HCT116 (cell line): Measurements from ENCODE around the gene CD84. TPM values are rescaled to one million over a fixed set of nuclear protein-coding genes. Genes with fewer than 3 reads are reported as not detected.

ENCODE experiments used
- ATAC-seq: fragments of 200-7000 bp; cut with Tn5 transposase; 2 replicates; pipeline ENCODE4 v1.9.1; 2020; ENCODE audit warnings: mild to moderate bottlenecking, moderate library complexity
- BruUV-seq: library from RNA; stranded (reverse); fragments of 400-500 nt; replicated peaks from 2 replicates; lab custom pipeline; 2021; lab: Mats Ljungman, UMichigan
- CTCF ChIA-PET: fragments of 300-600 bp; sonication (Branson Sonifier 250); formaldehyde crosslinking; loops from one replicate; lab custom pipeline; 2021; ENCODE audit warnings: antibody characterized with exemption; lab: Charles Lee
- POLR2A ChIA-PET: fragments of 300-600, 350-600 bp; sonication (Branson Sonifier 250); formaldehyde crosslinking; loops from one replicate; lab custom pipeline; 2021; ENCODE audit warnings: antibody characterized with exemption; lab: Charles Lee
- RAD21 ChIA-PET, 2 experiments: fragments of 300-600 bp; sonication (Branson Sonifier 250); formaldehyde crosslinking; loops; one replicate each; lab custom pipeline; 2023; ENCODE audit warnings: low total read pairs in 2 of 2; ENCODE audit not compliant: uncharacterized antibody in 2 of 2, unreplicated experiment in 2 of 2, low non-redundant PET in 1 of 2; lab: Charles Lee
- DNase-seq: peaks from one replicate; pipeline ENCODE4 v3.0.0-alpha.2; 2010; ENCODE audit warnings: low read depth, low spot score
- H2AFZ ChIP-seq: fragments of 200-600 bp; shearing (Covaris generic), sonication (generic); 2 replicates; pipeline ENCODE4 v1.6.1; 2017; ENCODE audit warnings: low read depth, mixed run types, mixed read lengths, antibody characterized with exemption, low read length; ENCODE audit not compliant: poor library complexity, severe bottlenecking
- H3K27ac ChIP-seq: 2 replicates; pipeline ENCODE4 v1.5.1; 2012; ENCODE audit warnings: low read depth, low read length
- H3K27me3 ChIP-seq: fragments of 200-600 bp; sonication (generic); 2 replicates; pipeline ENCODE4 v1.6.1; 2016; ENCODE audit warnings: mixed run types, low read length, mixed read lengths; ENCODE audit not compliant: insufficient read depth
- H3K36me3 ChIP-seq, 2 experiments: fragments of 200-500 bp in 1 of 2; fragments of 200-600 bp in 1 of 2; sonication (Bioruptor generic) in 1 of 2; sonication (generic) in 1 of 2; 2 replicates each; pipeline versions ENCODE4 v1.5.1 to v1.6.1; 2014 to 2016; ENCODE audit warnings: low read length in 2 of 2, inconsistent platforms in 1 of 2, mixed read lengths in 1 of 2, mixed run types in 1 of 2; ENCODE audit not compliant: insufficient read depth in 2 of 2, control insufficient read depth in 1 of 2
- H3K4me1 ChIP-seq, 2 experiments: fragments of 200-600 bp in 1 of 2; sonication (generic) in 1 of 2; 2 replicates each; pipeline versions ENCODE4 v1.5.1 to v1.6.1; 2012 to 2017; ENCODE audit warnings: low read length in 2 of 2, inconsistent platforms in 1 of 2, mild to moderate bottlenecking in 1 of 2, mixed read lengths in 1 of 2, mixed run types in 1 of 2, moderate library complexity in 1 of 2; ENCODE audit not compliant: insufficient read depth in 2 of 2, control insufficient read depth in 1 of 2
- H3K4me2 ChIP-seq: fragments of 200-600 bp; sonication (generic); 2 replicates; pipeline ENCODE4 v1.6.1; 2017; ENCODE audit warnings: mixed run types, low read length, mixed read lengths
- H3K4me3 ChIP-seq, 2 experiments: fragments of 200-600 bp in 1 of 2; sonication (generic) in 1 of 2; replicated peaks in 1 of 2; 2 replicates each; pipeline ENCODE4 v1.5.1; 2011 to 2016; ENCODE audit warnings: low read length in 2 of 2, control low read depth in 1 of 2, low read depth in 1 of 2, mild to moderate bottlenecking in 1 of 2, mixed read lengths in 1 of 2, mixed run types in 1 of 2
- H3K79me2 ChIP-seq: fragments of 200-600 bp; sonication (generic); 2 replicates; pipeline ENCODE4 v1.6.1; 2017; ENCODE audit warnings: mild to moderate bottlenecking, mixed run types, low read length, moderate library complexity, mixed read lengths; ENCODE audit not compliant: insufficient read depth
- H3K9ac ChIP-seq: fragments of 200-600 bp; sonication (generic); 2 replicates; pipeline ENCODE4 v1.6.1; 2016; ENCODE audit warnings: low read length, mixed read lengths
- H3K9me2 ChIP-seq: fragments of 200-600 bp; sonication (generic), shearing (Covaris generic); 2 replicates; pipeline ENCODE4 v1.6.1; 2017; ENCODE audit warnings: mixed run types, mild to moderate bottlenecking, moderate library complexity; ENCODE audit not compliant: insufficient read depth
- H3K9me3 ChIP-seq, 2 experiments: fragments of 200-500 bp in 1 of 2; fragments of 200-600 bp in 1 of 2; sonication (Bioruptor generic) in 1 of 2; sonication (generic) in 1 of 2; 2 replicates each; pipeline ENCODE4 v1.6.1; 2014 to 2017; ENCODE audit warnings: low read length in 2 of 2, mixed read lengths in 2 of 2, inconsistent platforms in 1 of 2, low read depth in 1 of 2, mild to moderate bottlenecking in 1 of 2, mixed run types in 1 of 2, moderate library complexity in 1 of 2; ENCODE audit not compliant: control insufficient read depth in 1 of 2, insufficient read depth in 1 of 2
- H4K20me1 ChIP-seq: fragments of 200-600 bp; sonication (generic), shearing (Covaris generic); 2 replicates; pipeline ENCODE4 v1.6.1; 2017; ENCODE audit warnings: mixed run types, mild to moderate bottlenecking, moderate library complexity; ENCODE audit not compliant: insufficient read depth
- ATF3 ChIP-seq: IDR thresholded peaks from 2 replicates; pipeline ENCODE4 v1.6.1; 2012
- EGR1 ChIP-seq: IDR thresholded peaks from 2 replicates; pipeline ENCODE4 v1.6.1; 2012; ENCODE audit warnings: low read depth
- ELF1 ChIP-seq: IDR thresholded peaks from 2 replicates; pipeline ENCODE4 v1.6.1; 2012; ENCODE audit warnings: low read depth, borderline replicate concordance
- POLR2A ChIP-seq: IDR thresholded peaks from 2 replicates; pipeline ENCODE4 v1.7.0; 2011; ENCODE audit warnings: borderline replicate concordance; ENCODE audit not compliant: insufficient read depth, insufficient read length; ENCODE audit errors: extremely low read depth
- POLR2AphosphoS5 ChIP-seq: IDR thresholded peaks from 2 replicates; pipeline ENCODE4 v1.6.1; 2011; ENCODE audit warnings: mild to moderate bottlenecking, low read depth, low read length, moderate library complexity
- SRF ChIP-seq: IDR thresholded peaks from 2 replicates; pipeline ENCODE4 v1.6.1; 2012; ENCODE audit warnings: low read depth
- TCF7L2 ChIP-seq: IDR thresholded peaks from 2 replicates; pipeline ENCODE4 v1.7.0; 2011; ENCODE audit warnings: borderline replicate concordance, inconsistent platforms; ENCODE audit not compliant: insufficient read depth, insufficient read length; ENCODE audit errors: extremely low read depth
- YY1 ChIP-seq: IDR thresholded peaks from 2 replicates; pipeline ENCODE4 v1.6.1; 2011; ENCODE audit warnings: low read length, low read depth, moderate library complexity, mild to moderate bottlenecking; ENCODE audit not compliant: insufficient replicate concordance; ENCODE audit errors: extremely low read depth
- ZFX ChIP-seq: fragments of 450-650 bp; IDR thresholded peaks from 2 replicates; pipeline ENCODE4 v1.6.1; 2017
- intact Hi-C: fragments of 100-400 bp; cut with micrococcal nuclease; formaldehyde crosslinking; loops from 2 replicates; pipeline ENCODE4 v1.10.0; 2022
- total RNA-seq: library from RNA; stranded (reverse); gene quantifications from one replicate; pipeline ENCODE4 v1.2.1, GENCODE V29; 2021; ENCODE audit not compliant: unreplicated experiment
- TF ChIP-seq, protein P1 (sequence below): IDR thresholded peaks from 2 replicates; pipeline ENCODE4 v1.6.1; 2012; ENCODE audit warnings: low read depth
- TF ChIP-seq, protein P2 (sequence below): IDR thresholded peaks from 2 replicates; pipeline ENCODE4 v1.6.1; 2011; ENCODE audit warnings: mild to moderate bottlenecking, low read length, moderate library complexity; ENCODE audit not compliant: insufficient replicate concordance; ENCODE audit errors: extremely low read depth

The CD84 gene
- total RNA-seq, 1 experiment from 2014 or later, result 0.02 TPM

DNA sequence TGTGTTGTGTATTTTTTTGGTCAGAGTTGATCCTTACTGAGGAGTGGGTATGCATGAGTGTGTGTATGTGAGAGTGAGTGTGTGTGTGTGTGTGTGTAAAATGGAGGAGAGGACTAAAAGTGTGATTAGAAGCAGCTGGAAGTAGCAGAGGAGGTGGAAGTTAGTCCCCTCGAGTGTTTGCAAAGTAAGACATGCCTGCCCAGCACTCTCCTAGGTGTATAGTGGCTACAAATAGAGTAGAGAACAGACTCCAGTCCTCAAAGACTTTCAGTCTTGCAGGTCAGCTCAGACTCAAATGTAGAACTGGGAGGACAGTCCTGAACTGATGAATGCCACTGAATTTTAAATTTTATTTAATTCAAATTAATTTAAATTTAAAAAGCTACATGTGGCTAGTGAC is 39.0 kb upstream of the CD84 start:
- ATAC-seq (no peak), DNase-seq (no peak)
- Histone ChIP-seq H3K27ac (no peak overlapping the region), H3K36me3 (no peaks in the 10 kb centered on the region), H3K4me2 (no peak overlapping the region), H3K27me3 (peaks cover 5% of the 10 kb centered on the region), H3K9ac (no peak overlapping the region), H2AFZ (no peak overlapping the region), H4K20me1 (no peaks in the 10 kb centered on the region), H3K4me3 (no peak overlapping the region), H3K79me2 (no peaks in the 10 kb centered on the region), H3K9me2 (no peaks in the 10 kb centered on the region), H3K4me1 (no peaks in the 10 kb centered on the region), H3K9me3 (no peaks in the 10 kb centered on the region)
- RAD21 ChIA-PET, result no interaction called here
- TF ChIP-seq, protein P1, sequence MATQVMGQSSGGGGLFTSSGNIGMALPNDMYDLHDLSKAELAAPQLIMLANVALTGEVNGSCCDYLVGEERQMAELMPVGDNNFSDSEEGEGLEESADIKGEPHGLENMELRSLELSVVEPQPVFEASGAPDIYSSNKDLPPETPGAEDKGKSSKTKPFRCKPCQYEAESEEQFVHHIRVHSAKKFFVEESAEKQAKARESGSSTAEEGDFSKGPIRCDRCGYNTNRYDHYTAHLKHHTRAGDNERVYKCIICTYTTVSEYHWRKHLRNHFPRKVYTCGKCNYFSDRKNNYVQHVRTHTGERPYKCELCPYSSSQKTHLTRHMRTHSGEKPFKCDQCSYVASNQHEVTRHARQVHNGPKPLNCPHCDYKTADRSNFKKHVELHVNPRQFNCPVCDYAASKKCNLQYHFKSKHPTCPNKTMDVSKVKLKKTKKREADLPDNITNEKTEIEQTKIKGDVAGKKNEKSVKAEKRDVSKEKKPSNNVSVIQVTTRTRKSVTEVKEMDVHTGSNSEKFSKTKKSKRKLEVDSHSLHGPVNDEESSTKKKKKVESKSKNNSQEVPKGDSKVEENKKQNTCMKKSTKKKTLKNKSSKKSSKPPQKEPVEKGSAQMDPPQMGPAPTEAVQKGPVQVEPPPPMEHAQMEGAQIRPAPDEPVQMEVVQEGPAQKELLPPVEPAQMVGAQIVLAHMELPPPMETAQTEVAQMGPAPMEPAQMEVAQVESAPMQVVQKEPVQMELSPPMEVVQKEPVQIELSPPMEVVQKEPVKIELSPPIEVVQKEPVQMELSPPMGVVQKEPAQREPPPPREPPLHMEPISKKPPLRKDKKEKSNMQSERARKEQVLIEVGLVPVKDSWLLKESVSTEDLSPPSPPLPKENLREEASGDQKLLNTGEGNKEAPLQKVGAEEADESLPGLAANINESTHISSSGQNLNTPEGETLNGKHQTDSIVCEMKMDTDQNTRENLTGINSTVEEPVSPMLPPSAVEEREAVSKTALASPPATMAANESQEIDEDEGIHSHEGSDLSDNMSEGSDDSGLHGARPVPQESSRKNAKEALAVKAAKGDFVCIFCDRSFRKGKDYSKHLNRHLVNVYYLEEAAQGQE, result no peak
- no peak for TF ChIP-seq EGR1
- no peak for TF ChIP-seq ZFX
- no peak for TF ChIP-seq POLR2A
- no peak for TF ChIP-seq POLR2AphosphoS5
- TF ChIP-seq ATF3, result no peak
- TF ChIP-seq, protein P2, sequence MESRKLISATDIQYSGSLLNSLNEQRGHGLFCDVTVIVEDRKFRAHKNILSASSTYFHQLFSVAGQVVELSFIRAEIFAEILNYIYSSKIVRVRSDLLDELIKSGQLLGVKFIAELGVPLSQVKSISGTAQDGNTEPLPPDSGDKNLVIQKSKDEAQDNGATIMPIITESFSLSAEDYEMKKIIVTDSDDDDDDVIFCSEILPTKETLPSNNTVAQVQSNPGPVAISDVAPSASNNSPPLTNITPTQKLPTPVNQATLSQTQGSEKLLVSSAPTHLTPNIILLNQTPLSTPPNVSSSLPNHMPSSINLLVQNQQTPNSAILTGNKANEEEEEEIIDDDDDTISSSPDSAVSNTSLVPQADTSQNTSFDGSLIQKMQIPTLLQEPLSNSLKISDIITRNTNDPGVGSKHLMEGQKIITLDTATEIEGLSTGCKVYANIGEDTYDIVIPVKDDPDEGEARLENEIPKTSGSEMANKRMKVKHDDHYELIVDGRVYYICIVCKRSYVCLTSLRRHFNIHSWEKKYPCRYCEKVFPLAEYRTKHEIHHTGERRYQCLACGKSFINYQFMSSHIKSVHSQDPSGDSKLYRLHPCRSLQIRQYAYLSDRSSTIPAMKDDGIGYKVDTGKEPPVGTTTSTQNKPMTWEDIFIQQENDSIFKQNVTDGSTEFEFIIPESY, result no peak
- TF ChIP-seq SRF, result no peak
- no peak for TF ChIP-seq TCF7L2
- TF ChIP-seq ELF1, result no peak
- no peak for TF ChIP-seq YY1
- BruUV-seq, result no TSS peak
- intact Hi-C loops, result no loop called here
- CTCF ChIA-PET, result interaction anchor here (1.0 to 1.4 kb wide), 3 partner anchors 10 to 57 kb away, joined by 3 to 8 read pairs (median 3); no protein-coding TSS in a partner anchor
- POLR2A ChIA-PET, result no interaction called here
